SK-N-SH treated with all-trans-retinoic acid at 6 μM for 48 hours (cell line): ENCODE measurements around the gene MAPKAPK2.

Experiments
- ATAC-seq: fragments of 200-7000 bp; cut with Tn5 transposase; 3 replicates; pipeline ENCODE4 v1.9.1; 2020; ENCODE audit warnings: mild to moderate bottlenecking, moderate library complexity
- ARNTL ChIP-seq: fragments of 450-650 bp; formaldehyde crosslinking; IDR thresholded peaks from 2 replicates; pipeline ENCODE4 v1.5.0; 2020; ENCODE audit warnings: low read depth, mild to moderate bottlenecking, moderate library complexity, borderline replicate concordance
- BACH2 ChIP-seq: fragments of 250-450 bp; sonication (Bioruptor Pico); IDR thresholded peaks from 2 replicates; pipeline ENCODE4 v1.9.0; 2021; ENCODE audit warnings: mild to moderate bottlenecking, borderline replicate concordance
- CSDC2 ChIP-seq: fragments of 250-450 bp; sonication (Bioruptor Pico); IDR thresholded peaks from 2 replicates; pipeline ENCODE4 v1.5.0; 2020; ENCODE audit warnings: mild to moderate bottlenecking, moderate library complexity
- CSRNP3 ChIP-seq: fragments of 250-450 bp; sonication (Bioruptor Pico); IDR thresholded peaks from 2 replicates; pipeline ENCODE4 v1.5.1; 2021; ENCODE audit warnings: mild to moderate bottlenecking, moderate library complexity
- ESRRG ChIP-seq: fragments of 250-450 bp; sonication (Bioruptor Pico); IDR thresholded peaks from 2 replicates; pipeline ENCODE4 v1.6.1; 2021; ENCODE audit warnings: mild to moderate bottlenecking
- GLIS3 ChIP-seq: fragments of 250-450 bp; sonication (Bioruptor Pico); IDR thresholded peaks from 2 replicates; pipeline ENCODE4 v1.5.0; 2020; ENCODE audit warnings: mild to moderate bottlenecking, moderate library complexity
- ISL1 ChIP-seq: fragments of 250-450 bp; sonication (Bioruptor Pico); IDR thresholded peaks from 2 replicates; pipeline ENCODE4 v2.1.2; 2022; ENCODE audit warnings: mild to moderate bottlenecking, moderate library complexity
- OSR1 ChIP-seq: fragments of 250-450 bp; sonication (Bioruptor Pico); IDR thresholded peaks from 2 replicates; pipeline ENCODE4 v1.8.0; 2022; ENCODE audit warnings: moderate library complexity, mild to moderate bottlenecking, inconsistent platforms
- PPARA ChIP-seq: fragments of 250-450 bp; sonication (Bioruptor Pico); IDR thresholded peaks from 2 replicates; pipeline ENCODE4 v1.5.0; 2020; ENCODE audit warnings: mild to moderate bottlenecking, borderline replicate concordance
- RARB ChIP-seq: fragments of 250-450 bp; sonication (Bioruptor Pico); IDR thresholded peaks from 2 replicates; pipeline ENCODE4 v1.8.0; 2021; ENCODE audit warnings: mild to moderate bottlenecking, moderate library complexity
- SNAI2 ChIP-seq: fragments of 250-450 bp; sonication (Bioruptor Pico); IDR thresholded peaks from 2 replicates; pipeline ENCODE4 v1.5.0; 2020; ENCODE audit warnings: mild to moderate bottlenecking, moderate library complexity
- TCF4 ChIP-seq: fragments of 250-450 bp; sonication (Bioruptor Pico); IDR thresholded peaks from 2 replicates; pipeline ENCODE4 v1.8.0; 2021; ENCODE audit warnings: mild to moderate bottlenecking, moderate library complexity, borderline replicate concordance
- TOX ChIP-seq: fragments of 250-450 bp; sonication (Bioruptor Pico); IDR thresholded peaks from 2 replicates; pipeline ENCODE4 v1.8.0; 2021; ENCODE audit warnings: mild to moderate bottlenecking, moderate library complexity, borderline replicate concordance
- TSHZ2 ChIP-seq: fragments of 250-450 bp; sonication (Bioruptor Pico); IDR thresholded peaks from 2 replicates; pipeline ENCODE4 v1.5.0; 2020; ENCODE audit warnings: mild to moderate bottlenecking, moderate library complexity
- ZC3H10 ChIP-seq: fragments of 250-450 bp; sonication (Bioruptor Pico); IDR thresholded peaks from 2 replicates; pipeline ENCODE4 v1.5.1; 2021; ENCODE audit warnings: mild to moderate bottlenecking, moderate library complexity
- ZFP30 ChIP-seq: fragments of 450-650 bp; formaldehyde crosslinking; IDR thresholded peaks from 2 replicates; pipeline ENCODE4 v1.5.0; 2022; ENCODE audit warnings: mild to moderate bottlenecking, moderate library complexity
- ZNF565 ChIP-seq: fragments of 450-650 bp; formaldehyde crosslinking; conservative IDR thresholded peaks from 2 replicates; pipeline ENCODE4 v1.5.0; 2020; ENCODE audit warnings: low read depth, mild to moderate bottlenecking, moderate library complexity
- ZNF70 ChIP-seq: fragments of 450-650 bp; formaldehyde crosslinking; IDR thresholded peaks from 2 replicates; pipeline ENCODE4 v1.5.0; 2020; ENCODE audit warnings: mild to moderate bottlenecking, moderate library complexity
- ZNF8 ChIP-seq: fragments of 450-650 bp; formaldehyde crosslinking; IDR thresholded peaks from 2 replicates; pipeline ENCODE4 v1.5.0; 2020; ENCODE audit warnings: mild to moderate bottlenecking, moderate library complexity
- TF ChIP-seq, protein P1 (sequence below): fragments of 250-450 bp; sonication (Bioruptor Pico); IDR thresholded peaks from 2 replicates; pipeline ENCODE4 v1.8.0; 2020; ENCODE audit warnings: mild to moderate bottlenecking, moderate library complexity, borderline replicate concordance
- TF ChIP-seq, protein P2 (sequence below): fragments of 250-450 bp; sonication (Bioruptor Pico); IDR thresholded peaks from 2 replicates; pipeline ENCODE4 v1.5.1; 2020; ENCODE audit warnings: low read depth, mild to moderate bottlenecking, moderate library complexity
- TF ChIP-seq, protein P3 (sequence below): fragments of 250-450 bp; sonication (Bioruptor Pico); IDR thresholded peaks from 2 replicates; pipeline ENCODE4 v1.8.0; 2021; ENCODE audit warnings: low read depth, mild to moderate bottlenecking, moderate library complexity, borderline replicate concordance

MAPKAPK2 gene

DNA sequence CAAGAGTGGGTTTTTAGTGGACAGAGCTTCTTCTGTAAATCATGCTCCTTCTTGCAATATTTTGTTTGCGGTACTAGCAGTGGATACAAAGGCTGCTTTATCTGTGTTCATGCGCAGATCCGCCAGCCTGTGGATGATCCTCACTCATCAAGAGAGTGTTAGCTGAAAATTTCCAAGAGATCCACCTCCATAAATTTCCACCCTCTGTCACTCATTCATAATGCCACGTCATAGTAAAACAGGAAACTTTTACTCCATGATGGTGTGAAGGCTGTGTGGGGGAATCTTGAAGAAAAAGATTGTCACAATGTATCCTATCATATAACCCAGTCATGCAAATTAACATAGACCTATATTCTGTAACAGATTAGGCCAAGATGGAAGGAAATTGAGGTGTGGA, 4.4 kb upstream of the MAPKAPK2 start:
- ATAC-seq: no peak
- TF ChIP-seq TCF4 (CRISPR knock-in tag): no peak
- TF ChIP-seq ZNF70 (CRISPR knock-in tag): no peak
- TF ChIP-seq ZFP30 (CRISPR knock-in tag): no peak
- TF ChIP-seq ZNF8: no peak
- TF ChIP-seq RARB (CRISPR knock-in tag): no peak
- TF ChIP-seq, protein P1, sequence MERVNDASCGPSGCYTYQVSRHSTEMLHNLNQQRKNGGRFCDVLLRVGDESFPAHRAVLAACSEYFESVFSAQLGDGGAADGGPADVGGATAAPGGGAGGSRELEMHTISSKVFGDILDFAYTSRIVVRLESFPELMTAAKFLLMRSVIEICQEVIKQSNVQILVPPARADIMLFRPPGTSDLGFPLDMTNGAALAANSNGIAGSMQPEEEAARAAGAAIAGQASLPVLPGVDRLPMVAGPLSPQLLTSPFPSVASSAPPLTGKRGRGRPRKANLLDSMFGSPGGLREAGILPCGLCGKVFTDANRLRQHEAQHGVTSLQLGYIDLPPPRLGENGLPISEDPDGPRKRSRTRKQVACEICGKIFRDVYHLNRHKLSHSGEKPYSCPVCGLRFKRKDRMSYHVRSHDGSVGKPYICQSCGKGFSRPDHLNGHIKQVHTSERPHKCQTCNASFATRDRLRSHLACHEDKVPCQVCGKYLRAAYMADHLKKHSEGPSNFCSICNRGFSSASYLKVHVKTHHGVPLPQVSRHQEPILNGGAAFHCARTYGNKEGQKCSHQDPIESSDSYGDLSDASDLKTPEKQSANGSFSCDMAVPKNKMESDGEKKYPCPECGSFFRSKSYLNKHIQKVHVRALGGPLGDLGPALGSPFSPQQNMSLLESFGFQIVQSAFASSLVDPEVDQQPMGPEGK (CRISPR knock-in tag): no peak
- no peak for TF ChIP-seq GLIS3 (CRISPR knock-in tag)
- TF ChIP-seq TOX (CRISPR knock-in tag): no peak
- no peak for TF ChIP-seq ZC3H10
- no peak for TF ChIP-seq TSHZ2 (CRISPR knock-in tag)
- TF ChIP-seq ZNF565 (CRISPR knock-in tag): no peak
- TF ChIP-seq PPARA: no peak
- TF ChIP-seq CSRNP3 (CRISPR knock-in tag): no peak
- TF ChIP-seq ESRRG: no peak
- no peak for TF ChIP-seq BACH2
- TF ChIP-seq SNAI2: no peak
- TF ChIP-seq, protein P2, sequence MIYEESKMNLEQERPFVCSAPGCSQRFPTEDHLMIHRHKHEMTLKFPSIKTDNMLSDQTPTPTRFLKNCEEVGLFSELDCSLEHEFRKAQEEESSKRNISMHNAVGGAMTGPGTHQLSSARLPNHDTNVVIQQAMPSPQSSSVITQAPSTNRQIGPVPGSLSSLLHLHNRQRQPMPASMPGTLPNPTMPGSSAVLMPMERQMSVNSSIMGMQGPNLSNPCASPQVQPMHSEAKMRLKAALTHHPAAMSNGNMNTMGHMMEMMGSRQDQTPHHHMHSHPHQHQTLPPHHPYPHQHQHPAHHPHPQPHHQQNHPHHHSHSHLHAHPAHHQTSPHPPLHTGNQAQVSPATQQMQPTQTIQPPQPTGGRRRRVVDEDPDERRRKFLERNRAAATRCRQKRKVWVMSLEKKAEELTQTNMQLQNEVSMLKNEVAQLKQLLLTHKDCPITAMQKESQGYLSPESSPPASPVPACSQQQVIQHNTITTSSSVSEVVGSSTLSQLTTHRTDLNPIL (CRISPR knock-in tag): no peak
- no peak for TF ChIP-seq ARNTL
- no peak for TF ChIP-seq OSR1

DNA sequence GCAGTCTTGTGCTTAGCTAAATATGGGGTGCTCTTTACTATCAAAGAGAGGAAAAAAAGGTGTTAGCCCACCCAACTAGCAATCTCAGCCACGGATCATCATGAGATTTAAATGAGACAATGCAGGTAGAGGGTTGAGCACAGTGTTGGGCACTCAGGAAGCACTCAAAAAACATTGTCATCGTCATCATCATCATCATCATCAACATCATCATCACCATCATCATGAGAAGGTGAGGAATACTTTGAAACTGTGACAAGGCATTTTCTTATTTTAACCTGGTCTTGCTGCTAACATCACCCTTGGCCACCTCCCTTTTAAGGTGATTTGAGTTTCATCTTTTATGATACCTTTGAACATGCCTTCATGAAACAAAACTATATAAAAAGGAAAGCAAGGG, 3.3 kb upstream of the MAPKAPK2 start:
- TF ChIP-seq ZNF565 (CRISPR knock-in tag): no peak
- TF ChIP-seq PPARA: no peak
- no peak for TF ChIP-seq ZNF8
- TF ChIP-seq CSDC2: no peak
- TF ChIP-seq, protein P1 (CRISPR knock-in tag): no peak
- TF ChIP-seq ISL1 (CRISPR knock-in tag): no peak
- TF ChIP-seq, protein P2 (CRISPR knock-in tag): no peak
- TF ChIP-seq, protein P3, sequence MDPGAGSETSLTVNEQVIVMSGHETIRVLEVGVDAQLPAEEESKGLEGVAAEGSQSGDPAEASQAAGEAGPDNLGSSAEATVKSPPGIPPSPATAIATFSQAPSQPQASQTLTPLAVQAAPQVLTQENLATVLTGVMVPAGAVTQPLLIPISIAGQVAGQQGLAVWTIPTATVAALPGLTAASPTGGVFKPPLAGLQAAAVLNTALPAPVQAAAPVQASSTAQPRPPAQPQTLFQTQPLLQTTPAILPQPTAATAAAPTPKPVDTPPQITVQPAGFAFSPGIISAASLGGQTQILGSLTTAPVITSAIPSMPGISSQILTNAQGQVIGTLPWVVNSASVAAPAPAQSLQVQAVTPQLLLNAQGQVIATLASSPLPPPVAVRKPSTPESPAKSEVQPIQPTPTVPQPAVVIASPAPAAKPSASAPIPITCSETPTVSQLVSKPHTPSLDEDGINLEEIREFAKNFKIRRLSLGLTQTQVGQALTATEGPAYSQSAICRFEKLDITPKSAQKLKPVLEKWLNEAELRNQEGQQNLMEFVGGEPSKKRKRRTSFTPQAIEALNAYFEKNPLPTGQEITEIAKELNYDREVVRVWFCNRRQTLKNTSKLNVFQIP (CRISPR knock-in tag): no peak
- TF ChIP-seq BACH2: no peak
- TF ChIP-seq RARB (CRISPR knock-in tag): no peak
- TF ChIP-seq ZNF70 (CRISPR knock-in tag): no peak
- TF ChIP-seq ZFP30 (CRISPR knock-in tag): no peak
- no peak for ATAC-seq
